GM21447 (cell line): ENCODE measurements around the gene LUM.

ENCODE experiments used
- ATAC-seq: cut with Tn5 transposase; IDR thresholded peaks from one replicate; pipeline ENCODE4 v1.9.1; 2021; ENCODE audit not compliant: unreplicated experiment

LUM gene, protein sequence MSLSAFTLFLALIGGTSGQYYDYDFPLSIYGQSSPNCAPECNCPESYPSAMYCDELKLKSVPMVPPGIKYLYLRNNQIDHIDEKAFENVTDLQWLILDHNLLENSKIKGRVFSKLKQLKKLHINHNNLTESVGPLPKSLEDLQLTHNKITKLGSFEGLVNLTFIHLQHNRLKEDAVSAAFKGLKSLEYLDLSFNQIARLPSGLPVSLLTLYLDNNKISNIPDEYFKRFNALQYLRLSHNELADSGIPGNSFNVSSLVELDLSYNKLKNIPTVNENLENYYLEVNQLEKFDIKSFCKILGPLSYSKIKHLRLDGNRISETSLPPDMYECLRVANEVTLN

DNA sequence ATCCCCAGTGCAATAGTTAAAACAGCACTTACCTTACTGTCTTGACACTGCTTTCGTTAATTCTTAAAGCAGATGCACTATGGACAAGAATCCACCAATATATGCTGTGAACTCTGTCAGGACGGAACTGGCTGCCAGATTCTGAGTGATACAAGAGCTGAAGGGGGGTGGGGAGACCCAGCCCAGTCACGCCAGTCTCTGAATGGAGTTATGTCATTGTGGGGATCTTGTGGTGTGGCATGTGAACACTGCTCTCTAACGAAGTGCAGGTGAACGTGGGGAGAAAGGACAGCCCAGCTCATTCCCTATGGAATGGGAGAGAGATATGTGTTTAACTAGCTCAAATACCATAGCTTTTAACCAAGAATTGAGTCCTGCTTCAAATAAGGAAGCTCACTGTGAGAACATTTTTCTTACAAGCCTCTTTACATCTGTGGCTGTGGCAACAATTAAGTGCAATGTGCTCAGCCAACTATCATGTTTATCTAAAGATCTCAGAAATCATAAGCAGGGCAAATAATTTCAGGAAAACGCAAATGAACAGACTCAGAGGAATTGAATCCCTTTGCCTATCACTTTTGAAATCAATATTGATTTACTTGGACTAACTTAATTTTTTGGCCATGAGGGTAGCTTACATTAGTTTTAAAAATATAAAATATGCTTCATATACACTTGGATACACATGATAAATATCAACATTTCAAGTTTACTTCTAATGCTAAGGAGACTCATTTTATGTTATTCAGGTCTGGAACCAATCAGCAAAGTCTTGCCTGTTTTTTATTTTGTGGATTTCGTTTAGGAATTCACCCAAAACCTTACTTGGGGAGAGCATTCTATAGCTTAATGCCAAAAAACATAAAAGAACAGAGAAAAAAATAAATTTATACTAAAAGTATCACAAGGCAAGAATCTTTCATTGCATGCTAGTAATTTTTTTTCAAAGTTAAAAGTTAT lies at the start of gene LUM:
Gene LUM, minus strand, starts transcription at position 129 of the 960 bp plus-strand sequence. CDS start 2,515 bp downstream, outside the sequence.
- no peak for ATAC-seq

DNA sequence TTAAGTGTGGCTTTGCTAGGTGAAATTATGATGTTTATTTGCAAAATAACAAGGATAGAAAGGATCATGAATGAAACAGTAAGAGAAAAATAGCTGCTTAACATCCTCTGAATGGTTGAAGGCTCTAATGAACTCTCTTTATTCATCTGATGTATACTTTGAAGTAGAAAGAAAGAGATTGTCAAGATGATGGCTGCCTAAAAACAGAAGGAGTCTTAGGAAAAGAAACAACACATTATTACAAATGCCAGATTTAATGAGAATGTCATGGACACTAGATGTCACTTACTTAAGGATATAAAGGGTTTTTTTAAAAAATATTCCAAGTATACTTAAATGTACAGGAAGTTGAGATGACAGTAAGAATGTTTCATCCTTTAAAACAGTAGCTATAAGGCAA lies 49.7 kb upstream of the LUM start:
- no peak for ATAC-seq

DNA sequence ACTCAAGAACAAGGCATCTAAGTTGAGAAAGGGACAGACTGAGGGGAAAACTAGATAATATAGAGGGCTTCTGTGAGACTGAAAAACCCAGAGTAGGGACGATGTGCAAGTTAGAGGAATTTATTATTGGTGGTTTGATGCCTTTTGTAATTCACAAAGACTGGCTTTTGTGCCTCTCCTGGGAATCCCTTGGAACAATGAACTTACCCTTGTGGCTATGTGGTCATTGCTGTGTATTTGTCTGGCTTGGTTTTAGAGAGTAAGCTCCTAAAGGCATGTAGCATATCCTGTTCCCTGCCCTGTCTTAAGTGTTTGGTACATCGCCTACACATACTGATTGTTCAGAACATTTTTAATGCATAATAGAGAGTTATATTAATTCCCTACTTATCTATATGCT lies 44.7 kb upstream of the LUM start:
- ATAC-seq = no peak

DNA sequence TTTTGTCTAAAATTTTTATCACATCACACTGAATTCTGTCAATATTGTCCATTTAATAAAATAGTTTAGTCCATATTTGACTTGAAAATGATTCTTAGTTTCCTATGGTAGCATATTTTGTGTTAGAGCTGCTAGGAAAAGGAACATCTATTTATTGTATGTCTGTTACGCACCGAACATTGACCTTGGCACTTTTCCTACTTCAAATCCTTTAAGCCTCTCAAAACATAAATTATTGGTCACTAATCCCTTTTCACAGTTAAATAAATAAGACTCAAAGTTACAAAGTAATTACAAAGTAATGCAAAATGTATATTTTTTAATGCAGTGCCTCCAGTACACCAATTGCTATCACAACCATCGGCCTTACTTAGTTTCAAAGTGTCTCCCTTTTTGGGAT lies 42.8 kb upstream of the LUM start:
- ATAC-seq = no peak

DNA sequence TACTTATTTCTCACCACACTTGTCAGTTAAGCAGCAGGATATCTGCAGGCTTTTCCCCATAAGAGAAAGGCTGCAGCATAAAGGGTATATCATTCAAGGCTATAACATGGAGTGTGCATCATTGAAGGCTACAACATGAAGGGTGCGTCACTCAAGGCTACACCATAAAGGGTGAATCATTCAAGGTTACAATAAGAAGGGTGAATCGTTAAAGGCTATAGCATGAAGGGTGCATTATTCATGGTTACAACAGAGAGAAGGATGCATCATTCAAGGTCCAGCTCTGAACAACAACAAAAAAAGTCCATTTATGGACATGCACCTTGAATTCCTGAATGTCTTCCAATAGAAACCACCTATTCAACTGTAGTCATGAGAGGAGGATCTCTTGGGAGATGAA lies 32.8 kb upstream of the LUM start:
- no peak for ATAC-seq

DNA sequence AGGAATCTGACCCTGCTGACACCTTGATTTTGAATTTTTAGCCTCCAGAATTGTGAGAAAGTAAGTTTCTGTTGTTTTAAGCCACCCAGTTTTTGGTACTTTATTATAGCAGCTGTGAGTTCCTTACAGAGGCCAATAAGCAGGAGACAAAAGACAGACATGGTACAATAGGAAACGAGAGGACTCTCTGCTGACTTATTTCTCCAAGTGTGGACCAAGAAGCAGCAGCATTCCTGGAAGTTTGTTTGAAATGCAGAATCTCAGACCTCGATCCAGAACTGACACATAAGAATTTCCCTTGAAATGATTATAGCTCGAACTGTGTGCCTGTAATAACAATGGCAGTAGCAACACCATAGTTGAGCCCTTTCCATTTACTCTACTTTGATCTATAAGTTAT lies 31.9 kb upstream of the LUM start:
- ATAC-seq = no peak

DNA sequence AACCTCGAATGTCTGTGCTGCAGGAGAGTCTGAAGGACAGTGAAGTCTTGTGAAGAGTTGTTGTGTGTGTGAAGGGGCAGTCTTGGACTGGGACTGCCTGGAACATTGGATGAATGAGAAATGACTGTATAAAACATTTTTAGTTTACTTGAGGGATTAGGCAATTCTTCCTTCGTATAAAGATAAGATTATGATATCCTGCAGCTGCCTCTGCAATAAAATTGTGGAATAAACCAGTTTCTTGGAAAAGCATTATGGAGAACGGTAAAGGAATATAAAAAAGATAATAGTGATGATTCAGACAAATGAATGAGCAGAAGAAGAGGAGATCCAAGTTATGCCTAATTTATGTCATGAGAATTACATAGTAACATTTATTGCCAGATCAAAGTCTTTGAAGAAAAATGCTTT lies 30.9 kb upstream of the LUM start:
- ATAC-seq = no peak

DNA sequence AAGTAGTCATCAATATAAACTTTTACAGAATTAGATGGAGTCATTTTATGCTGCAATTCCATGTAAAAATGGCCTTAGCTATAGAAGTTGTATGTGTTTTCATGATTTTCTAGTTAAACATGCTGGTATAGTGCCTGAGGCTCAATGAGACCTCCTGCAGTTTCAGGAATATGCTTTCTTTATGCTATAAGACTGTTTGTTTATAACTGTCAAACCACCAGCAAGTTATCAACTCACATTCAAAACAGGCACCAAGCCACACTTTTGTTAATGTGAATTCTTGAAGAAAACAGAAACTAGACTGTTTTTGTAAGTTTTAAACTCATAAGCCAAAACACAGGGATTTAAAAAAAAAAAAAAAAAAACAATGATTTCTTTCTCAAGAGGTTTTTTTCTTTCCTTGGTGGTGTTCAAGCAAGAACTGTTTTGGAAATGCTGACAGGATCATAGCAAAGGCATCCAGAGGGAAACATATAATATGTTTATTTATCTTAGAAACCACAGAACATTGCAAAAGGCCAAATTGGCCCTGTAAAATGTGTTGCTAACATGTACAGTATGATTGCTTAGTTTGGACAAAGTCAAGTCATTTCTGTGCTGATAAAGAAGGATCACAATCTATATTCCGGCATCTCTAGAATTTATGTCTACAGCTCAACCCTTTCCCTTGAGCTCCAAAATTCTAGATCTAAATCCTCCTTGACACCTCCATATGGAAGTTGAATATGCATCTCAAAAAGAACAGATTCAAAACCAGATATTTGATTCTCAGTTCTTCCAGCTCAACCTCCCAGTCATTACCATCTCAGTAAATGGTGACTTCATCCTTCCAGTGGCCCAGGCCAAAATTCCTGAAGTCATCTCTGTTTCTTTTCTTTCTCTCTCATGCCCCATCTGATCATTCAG lies 29.0 kb upstream of the LUM start:
- no peak for ATAC-seq

DNA sequence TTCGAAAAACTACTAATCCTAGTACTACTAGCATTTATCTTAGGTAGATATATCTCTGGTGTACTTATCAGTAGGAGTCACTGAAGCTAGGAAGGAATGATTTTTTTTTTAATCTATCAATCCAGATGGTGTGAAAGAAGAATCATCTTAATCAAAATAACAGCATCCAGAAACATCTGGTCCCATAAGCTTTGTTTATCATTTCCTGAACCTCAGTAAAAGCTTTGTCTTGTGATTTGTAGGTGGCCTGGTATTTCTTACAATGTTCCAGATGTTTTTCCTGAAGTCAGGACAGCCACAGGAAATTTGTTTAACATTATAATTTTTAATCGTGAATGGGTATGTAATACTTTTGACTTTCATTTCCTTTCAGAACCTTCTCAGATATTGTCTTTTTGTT lies 28.0 kb upstream of the LUM start:
- ATAC-seq = no peak

DNA sequence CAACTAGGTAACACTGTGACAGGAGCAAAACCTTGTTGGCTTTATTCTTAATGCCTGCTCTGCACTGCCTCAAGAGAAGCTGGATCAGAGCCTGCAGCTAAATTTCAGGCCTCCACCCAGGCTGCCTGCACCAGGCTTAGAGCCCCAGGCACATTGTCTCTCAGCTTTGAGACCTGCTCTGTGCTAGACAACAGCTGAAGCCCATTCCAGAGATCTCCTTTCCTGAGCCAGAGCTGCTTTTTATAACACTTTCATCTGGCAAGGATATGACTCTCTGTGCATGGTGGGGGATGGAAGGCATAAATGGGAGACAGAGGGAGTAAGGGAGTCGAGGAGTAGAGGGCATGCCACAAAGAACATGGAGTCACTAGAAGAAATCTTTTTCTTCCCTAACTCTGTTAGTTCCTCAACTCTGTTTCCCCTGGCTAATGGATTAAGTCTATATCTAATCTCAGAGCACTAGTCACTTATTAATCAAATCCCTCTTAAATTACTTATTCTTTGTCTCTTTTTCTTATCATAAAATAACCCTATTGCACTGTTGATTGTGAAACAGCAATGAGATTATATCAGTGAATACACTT lies 27.1 kb upstream of the LUM start:
- no peak for ATAC-seq

DNA sequence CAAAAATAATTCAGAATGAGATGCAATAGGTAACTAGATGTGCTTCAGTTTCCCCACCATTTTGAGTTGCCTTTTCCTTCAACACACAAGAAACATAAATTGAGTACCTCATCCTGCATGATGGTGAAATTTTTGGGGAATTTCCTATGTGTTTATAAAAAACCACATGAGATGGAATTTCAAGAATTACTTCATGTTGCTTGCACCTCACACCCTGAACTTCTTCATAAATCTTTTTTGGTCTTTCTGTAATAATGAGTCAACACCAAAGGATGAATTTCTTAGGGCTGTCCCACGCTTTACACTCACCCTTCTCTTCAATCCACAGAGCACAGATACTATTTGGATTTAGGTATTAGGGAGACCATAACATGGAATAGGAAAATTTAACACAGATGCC lies 22.6 kb upstream of the LUM start:
- no peak for ATAC-seq

DNA sequence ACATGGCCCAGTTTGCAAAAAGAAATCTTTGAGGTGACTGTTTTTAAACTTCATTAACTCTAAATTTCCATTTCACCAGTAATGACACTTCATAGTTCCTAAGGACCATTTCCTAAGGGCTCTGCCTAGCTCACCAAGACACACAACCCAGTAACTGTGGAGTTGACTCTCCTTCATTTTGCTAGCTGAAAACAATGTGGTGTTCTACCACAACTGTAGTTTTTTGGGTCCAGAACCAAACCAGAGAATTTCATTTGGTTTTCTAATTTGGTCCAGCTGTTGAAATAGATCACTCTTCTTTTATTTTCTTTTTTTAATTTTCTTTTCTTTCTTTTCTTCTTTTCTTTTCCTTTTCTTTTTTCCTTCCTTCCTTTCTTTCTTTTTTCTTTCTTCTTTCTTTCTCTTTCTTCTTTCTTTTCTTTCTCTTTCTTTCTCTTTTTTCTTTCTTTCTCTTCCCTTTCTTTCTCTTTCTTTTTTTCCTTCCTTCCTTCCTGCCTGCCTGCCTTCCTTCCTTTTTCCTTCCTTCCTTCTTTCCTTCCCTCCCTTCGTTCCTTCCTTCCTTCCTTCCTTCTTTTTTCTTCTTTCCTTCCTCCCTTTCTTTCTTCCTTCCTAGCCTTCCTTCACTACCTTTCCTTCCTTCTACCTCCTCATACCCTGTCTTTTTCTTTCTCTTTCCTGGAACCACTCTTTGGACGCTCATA lies 18.5 kb upstream of the LUM start:
- no peak for ATAC-seq

DNA sequence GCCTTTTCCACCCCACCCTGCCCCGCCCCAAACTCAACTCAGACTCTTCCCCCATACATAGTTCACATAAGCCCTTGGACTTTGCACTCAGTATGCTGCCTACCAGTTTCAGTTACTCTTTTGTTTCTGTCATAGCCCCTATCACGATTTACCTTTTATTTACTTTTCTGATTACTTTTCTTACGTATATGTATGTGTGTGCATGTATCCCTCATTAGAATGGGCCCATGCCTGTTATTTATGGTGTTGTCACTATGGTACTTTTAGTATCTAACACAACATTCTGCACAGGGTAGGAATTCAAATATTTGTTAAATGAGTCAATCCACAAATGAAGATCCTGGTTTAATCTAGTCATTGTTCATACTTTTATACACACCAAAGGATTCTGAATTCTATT lies 16.5 kb upstream of the LUM start:
- no peak for ATAC-seq

DNA sequence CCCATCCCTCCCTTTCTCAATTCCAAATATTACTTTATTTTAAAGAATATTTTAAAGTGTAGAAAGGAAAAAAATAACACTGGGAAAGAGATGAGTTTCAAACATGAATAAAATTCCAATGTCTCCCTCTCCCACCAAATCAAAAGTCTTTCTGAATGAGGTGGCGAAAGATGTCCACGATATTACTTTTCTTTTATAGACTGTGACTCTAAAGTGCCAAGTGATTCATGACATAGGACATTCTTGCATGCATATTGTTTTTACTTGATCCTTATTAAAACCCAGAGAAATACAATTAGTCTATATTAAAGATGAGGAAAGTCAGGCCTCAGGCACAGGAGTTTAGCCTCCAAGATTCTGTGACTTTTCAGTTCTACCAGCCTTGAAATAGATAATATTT lies 16.0 kb upstream of the LUM start:
- no peak for ATAC-seq

DNA sequence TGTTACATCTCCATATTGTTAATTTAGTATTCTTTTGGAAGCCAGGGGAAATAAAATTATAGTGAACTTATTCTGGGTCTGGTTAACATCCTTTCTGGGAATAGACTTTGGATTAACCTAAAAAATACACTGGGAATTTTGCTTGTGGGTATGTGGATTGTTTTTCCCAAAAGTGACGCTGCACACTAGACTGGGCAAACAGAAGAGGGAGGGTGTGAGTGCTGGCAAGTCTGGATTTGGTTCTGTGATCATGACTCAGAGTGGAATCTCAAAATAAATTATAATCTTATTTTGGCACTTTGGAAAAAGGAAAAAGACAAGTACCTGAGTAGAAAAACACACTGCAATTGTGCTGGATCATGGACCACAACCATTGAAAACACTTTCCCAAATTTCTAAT lies 15.2 kb upstream of the LUM start:
- ATAC-seq = no peak

DNA sequence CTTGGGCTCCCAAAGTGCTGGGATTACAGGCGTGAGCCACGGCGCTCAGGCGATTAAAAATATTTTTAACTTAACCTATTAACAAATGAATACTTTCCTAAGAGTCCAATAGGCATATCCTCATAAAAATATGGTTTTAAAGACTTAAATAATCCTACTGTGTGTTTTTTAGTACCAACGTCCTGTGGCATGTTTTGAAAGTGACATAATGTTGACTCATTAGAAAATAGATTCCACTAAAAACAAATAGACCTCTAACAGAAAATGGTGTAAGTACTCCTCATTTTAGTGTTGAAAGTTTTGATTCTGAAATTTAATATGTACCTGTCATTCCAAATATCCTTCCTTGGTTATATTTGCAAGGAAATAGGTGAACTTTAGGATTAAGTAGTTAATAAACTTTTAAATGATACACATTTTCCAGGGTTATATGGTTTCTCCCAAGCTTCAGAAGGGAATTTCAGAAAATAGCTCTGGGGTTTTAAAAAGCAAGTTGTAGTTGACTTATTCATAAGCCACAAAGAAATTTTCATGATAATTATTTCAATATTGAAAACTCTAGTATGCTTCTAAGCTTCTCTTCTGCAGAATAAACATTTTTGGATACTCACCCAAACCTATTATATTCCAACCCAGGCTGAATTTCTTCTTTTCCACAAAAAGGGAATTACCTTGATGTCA lies 12.1 kb upstream of the LUM start:
- ATAC-seq = no peak

DNA sequence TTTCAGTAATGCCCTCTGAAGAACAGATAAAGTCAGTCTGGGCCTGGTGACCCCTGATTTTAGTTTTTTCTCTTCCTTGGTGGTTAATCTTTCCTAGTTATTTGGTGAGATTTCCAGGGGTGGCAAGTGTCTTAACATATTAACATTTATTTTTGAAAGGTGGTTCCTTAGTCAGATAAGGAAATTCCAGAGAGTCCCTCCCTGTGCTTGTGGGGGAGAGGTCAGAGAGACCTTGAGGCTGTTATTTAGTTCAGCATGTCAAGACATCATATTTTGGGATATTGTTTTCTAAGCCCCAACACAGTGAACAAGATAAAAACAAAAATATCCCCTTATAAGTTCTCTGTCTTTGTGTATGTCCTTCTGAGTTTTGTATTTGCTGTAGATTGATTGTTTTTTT lies 9.5 kb upstream of the LUM start:
- ATAC-seq = no peak

DNA sequence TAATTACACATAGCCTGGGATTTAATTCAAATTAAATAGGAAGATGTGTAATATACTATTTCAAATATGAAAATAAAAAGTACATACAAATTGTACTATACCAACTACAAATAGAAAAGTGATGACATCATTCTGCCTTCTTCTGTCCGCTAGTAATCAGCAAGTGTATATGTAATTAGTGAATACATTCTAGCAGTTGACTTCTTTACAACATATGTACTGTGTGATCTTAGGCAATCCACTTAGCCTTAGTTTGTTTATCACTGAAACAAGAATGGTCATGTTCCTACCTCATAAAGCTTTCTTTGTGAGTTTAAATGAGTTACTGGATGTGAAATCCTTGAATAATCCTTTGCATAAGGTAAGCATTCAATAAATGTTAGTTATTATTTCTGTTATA lies 7.8 kb upstream of the LUM start:
- ATAC-seq = no peak

DNA sequence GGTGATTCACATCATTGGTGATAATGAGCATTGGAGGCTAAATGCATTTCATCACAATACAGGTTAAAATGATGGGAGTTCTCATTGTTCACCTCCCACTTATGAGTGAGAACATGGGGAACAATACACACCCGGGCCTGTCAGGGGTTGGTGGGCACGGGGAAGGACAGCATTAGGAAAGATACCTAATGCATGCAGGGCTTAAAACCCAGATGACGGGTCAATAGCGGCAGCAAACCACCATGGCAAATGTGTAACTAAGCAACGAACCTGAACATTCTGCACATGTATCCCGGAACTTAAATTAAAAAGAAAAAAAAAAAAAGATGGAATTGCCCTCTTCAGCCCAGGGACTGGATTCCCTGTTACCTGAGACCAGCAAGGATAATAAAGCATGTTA lies 2.3 kb upstream of the LUM start:
- ATAC-seq = no peak
